ENCODE measurements around the gene CUX1. TPM values are rescaled to one million over a fixed set of nuclear protein-coding genes. Genes with fewer than 3 reads are reported as not detected.

The CUX1 gene
- total RNA-seq, 1 experiment from 2014 or later, result 53.5 TPM

DNA sequence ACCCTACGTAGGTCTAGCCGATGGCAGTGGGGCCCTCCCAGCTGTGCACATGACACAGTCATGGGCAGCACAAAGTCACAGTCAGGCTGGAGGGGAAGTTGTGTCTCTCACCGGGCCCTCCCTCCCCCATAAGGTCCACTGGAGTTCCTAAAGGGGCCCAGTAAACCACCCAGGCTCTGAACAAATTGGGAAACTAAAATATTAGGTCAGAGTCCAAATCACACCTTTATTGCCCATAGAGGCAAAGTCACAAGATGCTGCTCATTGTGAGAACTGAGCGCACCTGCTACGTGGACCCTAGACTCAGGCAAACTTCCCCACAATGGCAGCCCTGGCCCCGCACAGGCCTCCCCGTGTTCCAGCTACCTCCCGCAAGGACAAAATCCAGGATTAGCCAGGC lies 424.0 kb downstream of the CUX1 start:
- Histone ChIP-seq H2BK15ac (ENCODE audit: low read depth, low read length) (no peak overlapping the region), H3K4me1 (ENCODE audit: insufficient read depth, low read length) (no peaks in the 10 kb centered on the region), H2AFZ (ENCODE audit: low read length) (no peak overlapping the region), H4K8ac (replicated peaks; ENCODE audit: insufficient read length, low read depth, low read length) (no peak overlapping the region), H4K91ac (ENCODE audit: insufficient read length, low read depth, low read length) (no peak overlapping the region), H3K4me2 (ENCODE audit: insufficient read depth, insufficient read length, low read length) (no peak overlapping the region), H4K20me1 (ENCODE audit: control insufficient read depth, insufficient read depth, insufficient read length) (no peaks in the 10 kb centered on the region), H3K14ac (ENCODE audit: insufficient read depth, low read length) (no peak overlapping the region), H3T11ph (ENCODE audit: low read length) (no peak overlapping the region), H3K23me2 (ENCODE audit: insufficient read length, low read depth, low read length, poor library complexity, severe bottlenecking) (no peaks in the 10 kb centered on the region), H3K23ac (ENCODE audit: insufficient read length, low read depth, low read length) (no peak overlapping the region), H3K27me3 (ENCODE audit: insufficient read depth, low read length) (no peaks in the 10 kb centered on the region), H2BK12ac (ENCODE audit: insufficient read length, low read depth, low read length) (no peak overlapping the region), H3K9ac (ENCODE audit: extremely low read depth, insufficient read length, low read length) (no peak overlapping the region), H2BK20ac (ENCODE audit: low read depth, low read length, poor library complexity, severe bottlenecking) (no peak overlapping the region), H3K9me3 (ENCODE audit: control insufficient read depth, low read depth, low read length) (no peaks in the 10 kb centered on the region), H3K4ac (ENCODE audit: low read depth, low read length) (no peak overlapping the region), H2BK120ac (ENCODE audit: low read depth, low read length, poor library complexity, severe bottlenecking) (no peak overlapping the region), H3K56ac (ENCODE audit: insufficient read length, low read depth, low read length) (no peak overlapping the region), H3K27ac (ENCODE audit: insufficient read length, low read depth, low read length) (no peak overlapping the region), H3K79me1 (ENCODE audit: insufficient read depth, low read depth, low read length, poor library complexity, severe bottlenecking) (no peaks in the 10 kb centered on the region), H2AK5ac (ENCODE audit: insufficient read length, low read length) (no peak overlapping the region), H3K18ac (ENCODE audit: insufficient read length, low read depth, low read length) (no peak overlapping the region), H3K79me2 (ENCODE audit: insufficient read depth, low read length) (no peaks in the 10 kb centered on the region), H4K5ac (ENCODE audit: insufficient read length, low read depth, low read length) (no peak overlapping the region), H2BK5ac (ENCODE audit: insufficient read length, low read length) (no peak overlapping the region)
- peaks cover 7 to 38% (median 21%) of the 10 kb centered on the region in 3 experiments; a peak in 6 of 7 replicates for H3K36me3 Mint-ChIP-seq (ENCODE audit: insufficient read depth in 1 of 3, low read depth in 3 of 3)
- WGBS (ENCODE audit: extremely low coverage, insufficient read length, low lambda C conversion rate), result no CpG with 5 or more reads among the region's 8 CpGs
- no peaks in the 10 kb centered on the region for H3K9me3 Mint-ChIP-seq
- no peaks in the 10 kb centered on the region; the same call in 1 of the 2 replicates for H3K27me3 Mint-ChIP-seq (ENCODE audit: low read depth)
- TF ChIP-seq, protein P1, sequence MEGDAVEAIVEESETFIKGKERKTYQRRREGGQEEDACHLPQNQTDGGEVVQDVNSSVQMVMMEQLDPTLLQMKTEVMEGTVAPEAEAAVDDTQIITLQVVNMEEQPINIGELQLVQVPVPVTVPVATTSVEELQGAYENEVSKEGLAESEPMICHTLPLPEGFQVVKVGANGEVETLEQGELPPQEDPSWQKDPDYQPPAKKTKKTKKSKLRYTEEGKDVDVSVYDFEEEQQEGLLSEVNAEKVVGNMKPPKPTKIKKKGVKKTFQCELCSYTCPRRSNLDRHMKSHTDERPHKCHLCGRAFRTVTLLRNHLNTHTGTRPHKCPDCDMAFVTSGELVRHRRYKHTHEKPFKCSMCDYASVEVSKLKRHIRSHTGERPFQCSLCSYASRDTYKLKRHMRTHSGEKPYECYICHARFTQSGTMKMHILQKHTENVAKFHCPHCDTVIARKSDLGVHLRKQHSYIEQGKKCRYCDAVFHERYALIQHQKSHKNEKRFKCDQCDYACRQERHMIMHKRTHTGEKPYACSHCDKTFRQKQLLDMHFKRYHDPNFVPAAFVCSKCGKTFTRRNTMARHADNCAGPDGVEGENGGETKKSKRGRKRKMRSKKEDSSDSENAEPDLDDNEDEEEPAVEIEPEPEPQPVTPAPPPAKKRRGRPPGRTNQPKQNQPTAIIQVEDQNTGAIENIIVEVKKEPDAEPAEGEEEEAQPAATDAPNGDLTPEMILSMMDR (conservative IDR thresholded peaks at IDR 0.05), result no peak
- no peak overlapping the region for H3K4me3 Mint-ChIP-seq
- 0 out of 4 replicates have a peak, but pooled peaks cover 0 to 2% of the 10 kb centered on the region in 2 experiments for H3K4me1 Mint-ChIP-seq
- no peak for DNase-seq
- H3K27ac Mint-ChIP-seq, result no peak overlapping the region

All from H9 (cell line).